DND-41 (cell line): ENCODE results near the gene FSCN2.
"Not testable (repeated sequence)": the region's sequence is repeated elsewhere in the genome, so short reads cannot be mapped to it uniquely, and the experiment has no call there.

ENCODE experiments used
- CTCF ChIP-seq: IDR thresholded peaks from 2 replicates; pipeline ENCODE4 v1.5.1; 2012; ENCODE audit warnings: borderline replicate concordance, low read length, moderate library complexity, mild to moderate bottlenecking; ENCODE audit not compliant: poor library complexity, severe bottlenecking; ENCODE audit errors: extremely low read depth
- EZH2 ChIP-seq: IDR thresholded peaks from 3 replicates; pipeline ENCODE4 v1.6.1; 2012; ENCODE audit warnings: borderline replicate concordance, low read depth, mild to moderate bottlenecking, moderate library complexity, low read length, inconsistent platforms; ENCODE audit not compliant: severe bottlenecking

- not testable (repeated sequence) for TF ChIP-seq EZH2, CTCF
These were observed 2.8 kb downstream of the FSCN2 start for GRCh38 chr17:81531013-81531412.
